ENCODE data around the gene APOM. TPM values are rescaled to one million over a fixed set of nuclear protein-coding genes. Genes with fewer than 3 reads are reported as not detected.

Gene APOM
- total RNA-seq, 4 donors from 2014 or later = 0.62 to 7.4 (median 3.2) TPM

DNA sequence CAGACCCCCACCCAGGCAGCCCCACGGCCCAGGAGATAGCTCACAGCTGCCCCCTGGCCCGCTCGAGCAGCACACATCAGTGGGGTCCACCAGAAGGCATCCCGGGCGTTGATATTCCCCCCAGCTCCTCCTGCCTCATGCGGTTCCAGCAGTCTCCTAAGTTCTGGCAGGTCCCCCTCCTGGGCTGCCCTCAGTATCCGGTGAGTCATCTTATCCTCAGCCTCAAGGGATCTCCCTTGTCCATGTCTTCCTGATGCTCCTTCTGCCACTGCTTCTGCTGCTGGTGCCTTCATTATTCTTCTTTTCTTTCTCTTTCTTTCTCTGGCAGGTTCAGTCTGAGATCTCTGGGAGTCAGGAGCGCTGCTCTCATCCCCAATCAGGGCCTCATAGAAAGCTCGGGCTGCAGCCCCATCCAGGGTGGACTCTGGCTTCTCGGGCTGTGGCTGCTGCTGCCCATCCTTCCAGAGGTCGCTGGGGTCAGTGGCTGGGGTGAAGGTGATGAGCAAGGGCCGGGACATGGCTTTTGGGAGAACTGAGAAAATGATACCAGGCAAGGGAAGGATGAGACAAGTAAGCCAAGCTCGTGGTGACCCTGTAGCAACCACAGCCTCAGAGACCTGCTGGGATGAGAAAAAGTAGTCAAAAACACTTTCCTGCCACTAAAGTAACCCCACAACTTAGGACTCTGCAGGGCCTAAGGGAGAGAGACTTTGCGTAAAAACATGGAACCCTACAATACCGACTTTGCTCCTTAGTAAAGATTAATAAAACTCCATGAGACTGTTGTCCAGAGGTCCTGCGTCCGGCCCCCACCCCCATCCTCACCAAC, 8.5 kb downstream of the APOM start:
- Histone ChIP-seq H3K4me3 (peak overlapping the region; percentile 55 to 67), H3K27me3 (no peaks in the 10 kb centered on the region), H3K4me1 (peaks cover 3 to 77% (median 34%) of the 10 kb centered on the region in 3 donors), H3K9me3 (no peaks in the 10 kb centered on the region), H3K27ac (peak overlapping the region; percentile 95 to 98 (median 96)), H3K36me3 (peaks cover 0 to 45% of the 10 kb centered on the region in 2 donors)
- no peak for TF ChIP-seq POLR2A (IDR thresholded peaks at IDR 0.05)
- 0 to 3% methylated on average over 7 to 9 of the region's 17 CpGs for WGBS, 2 donors (ENCODE audit: low coverage in 1 of 2)
- ATAC-seq = peak; percentile 21

- WGBS, 2 donors (ENCODE audit: low coverage in 1 of 2) = 0% methylated on average over 14 to 19 of the region's 39 CpGs
- Histone ChIP-seq H3K36me3 (peaks cover 0 to 53% of the 10 kb centered on the region in 2 donors), H3K4me3 (peak within 1 kb of the TSS; percentile 55 to 67), H3K27me3 (no peaks in the 10 kb centered on the region), H3K4me1 (peaks cover 0 to 77% (median 28%) of the 10 kb centered on the region in 3 donors), H3K27ac (peak within 1 kb of the TSS; percentile 95 to 98 (median 96)), H3K9me3 (no peaks in the 10 kb centered on the region)
- peak in 1 of 2 donors; percentile 30 for TF ChIP-seq POLR2A (IDR thresholded peaks at IDR 0.05)
- no peak for TF ChIP-seq EP300 (IDR thresholded peaks at IDR 0.05)
- peak; percentile 76 for TF ChIP-seq POLR2AphosphoS5 (IDR thresholded peaks at IDR 0.05)
- peak; percentile 59 for ATAC-seq
Measured at GRCh38 chr6:31664790-31665500, 9.3 kb downstream of the APOM start, which contains the start of gene GPANK1. Gene GPANK1 (minus strand): TSS chr6:31664997. CDS start chr6:31664478, 519 bp downstream.

GRCh38 chr6:31665501-31666336, 10.0 kb downstream of the APOM start, which contains the start of gene CSNK2B:
Gene CSNK2B (plus strand): TSS chr6:31666080. CDS start chr6:31666832, 752 bp downstream.
- Histone ChIP-seq H3K27ac (peak within 1 kb of the TSS; percentile 95 to 98 (median 96)), H3K4me3 (peak within 1 kb of the TSS; percentile 55 to 67), H3K27me3 (no peaks in the 10 kb centered on the region), H3K4me1 (peaks cover 0 to 74% (median 28%) of the 10 kb centered on the region in 3 donors), H3K9me3 (no peaks in the 10 kb centered on the region), H3K36me3 (peaks cover 0 to 61% of the 10 kb centered on the region in 2 donors)
- ATAC-seq = peak; percentile 91
- WGBS, 2 donors (ENCODE audit: low coverage in 1 of 2) = 0 to 1% methylated on average over 22 to 33 of the region's 63 CpGs
- peak; percentile 61 to 70 for TF ChIP-seq POLR2A (IDR thresholded peaks at IDR 0.05)
- TF ChIP-seq, protein P1, sequence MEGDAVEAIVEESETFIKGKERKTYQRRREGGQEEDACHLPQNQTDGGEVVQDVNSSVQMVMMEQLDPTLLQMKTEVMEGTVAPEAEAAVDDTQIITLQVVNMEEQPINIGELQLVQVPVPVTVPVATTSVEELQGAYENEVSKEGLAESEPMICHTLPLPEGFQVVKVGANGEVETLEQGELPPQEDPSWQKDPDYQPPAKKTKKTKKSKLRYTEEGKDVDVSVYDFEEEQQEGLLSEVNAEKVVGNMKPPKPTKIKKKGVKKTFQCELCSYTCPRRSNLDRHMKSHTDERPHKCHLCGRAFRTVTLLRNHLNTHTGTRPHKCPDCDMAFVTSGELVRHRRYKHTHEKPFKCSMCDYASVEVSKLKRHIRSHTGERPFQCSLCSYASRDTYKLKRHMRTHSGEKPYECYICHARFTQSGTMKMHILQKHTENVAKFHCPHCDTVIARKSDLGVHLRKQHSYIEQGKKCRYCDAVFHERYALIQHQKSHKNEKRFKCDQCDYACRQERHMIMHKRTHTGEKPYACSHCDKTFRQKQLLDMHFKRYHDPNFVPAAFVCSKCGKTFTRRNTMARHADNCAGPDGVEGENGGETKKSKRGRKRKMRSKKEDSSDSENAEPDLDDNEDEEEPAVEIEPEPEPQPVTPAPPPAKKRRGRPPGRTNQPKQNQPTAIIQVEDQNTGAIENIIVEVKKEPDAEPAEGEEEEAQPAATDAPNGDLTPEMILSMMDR (IDR thresholded peaks at IDR 0.05) = peak in 1 of 4 experiments; percentile 18
- TF ChIP-seq POLR2AphosphoS5 (IDR thresholded peaks at IDR 0.05) = peak; percentile 71
- TF ChIP-seq EP300 (IDR thresholded peaks at IDR 0.05) = no peak

- 4 to 7% methylated on average over 6 to 12 of the region's 15 CpGs for WGBS, 2 donors (ENCODE audit: low coverage in 1 of 2)
- Histone ChIP-seq H3K4me3 (peak overlapping the region; percentile 55 to 67), H3K9me3 (no peaks in the 10 kb centered on the region), H3K4me1 (peaks cover 0 to 67% (median 28%) of the 10 kb centered on the region in 3 donors), H3K27me3 (no peaks in the 10 kb centered on the region), H3K36me3 (peaks cover 0 to 68% of the 10 kb centered on the region in 2 donors), H3K27ac (peak overlapping the region; percentile 60 to 98 (median 95))
- ATAC-seq = no peak
- TF ChIP-seq POLR2A (IDR thresholded peaks at IDR 0.05) (no peak), EP300 (IDR thresholded peaks at IDR 0.05) (no peak), POLR2AphosphoS5 (IDR thresholded peaks at IDR 0.05) (no peak)
- TF ChIP-seq, protein P1 (IDR thresholded peaks at IDR 0.05) = no peak
Measured at GRCh38 chr6:31666337-31666965, 10.8 kb downstream of the APOM start.

DNA sequence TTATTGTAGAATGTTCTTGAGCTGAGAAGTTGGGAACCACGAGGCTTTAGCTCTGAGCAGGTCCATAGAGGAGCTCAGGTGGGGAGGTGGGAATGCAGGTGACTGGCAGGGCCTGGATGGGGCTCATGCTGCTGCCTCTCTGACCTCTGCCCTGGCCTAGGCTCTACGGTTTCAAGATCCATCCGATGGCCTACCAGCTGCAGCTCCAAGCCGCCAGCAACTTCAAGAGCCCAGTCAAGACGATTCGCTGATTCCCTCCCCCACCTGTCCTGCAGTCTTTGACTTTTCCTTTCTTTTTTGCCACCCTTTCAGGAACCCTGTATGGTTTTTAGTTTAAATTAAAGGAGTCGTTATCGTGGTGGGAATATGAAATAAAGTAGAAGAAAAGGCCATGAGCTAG, 14.0 kb downstream of the APOM start, which contains the start of gene LY6G5B:
TSS of gene LY6G5B (plus strand) at position 301 of the 400 bp plus-strand sequence. CDS start 975 bp downstream, outside the sequence.
- TF ChIP-seq POLR2AphosphoS5 (IDR thresholded peaks at IDR 0.05) (no peak), POLR2A (IDR thresholded peaks at IDR 0.05) (no peak), EP300 (IDR thresholded peaks at IDR 0.05) (no peak)
- TF ChIP-seq, protein P1 (IDR thresholded peaks at IDR 0.05) = no peak
- Histone ChIP-seq H3K4me3 (no peak within 1 kb of the TSS), H3K9me3 (no peaks in the 10 kb centered on the region), H3K27me3 (no peaks in the 10 kb centered on the region), H3K27ac (no peak within 1 kb of the TSS), H3K36me3 (peaks cover 0 to 75% of the 10 kb centered on the region in 2 donors), H3K4me1 (peaks cover 0 to 36% (median 11%) of the 10 kb centered on the region in 3 donors)
- 67% methylated on average over 8 of the region's 8 CpGs; no CpG with 5 or more reads in 1 of the 2 donors for WGBS, 2 donors (ENCODE audit: low coverage in 1 of 2)
- no peak for ATAC-seq

Data from gastroesophageal sphincter (tissue), 4 donors.